Pulmonary artery endothelial cell (primary cell): Measurements from ENCODE around the gene HNRNPH2. TPM values are rescaled to one million over a fixed set of nuclear protein-coding genes. Genes with fewer than 3 reads are reported as not detected.

Source experiments
- DNase-seq: peaks from one replicate; pipeline ENCODE4 v3.0.0-alpha.2; 2011; ENCODE audit warnings: low read depth, low spot score
- total RNA-seq: library from RNA; depleted of rRNA; stranded (reverse); fragments of >200 nt; gene quantifications from 2 replicates; pipeline ENCODE4 v1.2.3, GENCODE V29; 2014

The HNRNPH2 gene
- total RNA-seq, 1 donor from 2014 or later = 106 TPM

DNA sequence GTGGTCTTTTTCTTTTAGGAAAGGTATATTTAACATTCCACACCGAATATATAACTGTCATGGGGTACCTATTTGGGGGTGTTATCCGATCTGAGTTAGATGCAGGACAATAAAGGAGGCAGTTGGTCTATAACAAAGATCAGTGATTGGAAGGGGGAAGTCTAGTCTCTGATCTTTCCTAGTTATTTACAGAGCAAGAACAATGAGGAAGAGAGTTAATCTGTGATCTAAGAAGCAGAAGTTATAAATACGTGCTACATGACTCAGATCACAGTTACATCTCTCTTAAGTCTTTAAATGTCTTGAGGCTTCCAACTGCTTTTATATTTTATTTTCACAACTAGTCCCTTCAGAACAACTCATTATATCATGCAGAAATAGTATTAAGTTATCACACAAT, 44.0 kb downstream of the HNRNPH2 start:
- no peak for DNase-seq

- no peak for DNase-seq
These were observed 52.6 kb downstream of the HNRNPH2 start for GRCh38 chrX:101460669-101461068.

DNA sequence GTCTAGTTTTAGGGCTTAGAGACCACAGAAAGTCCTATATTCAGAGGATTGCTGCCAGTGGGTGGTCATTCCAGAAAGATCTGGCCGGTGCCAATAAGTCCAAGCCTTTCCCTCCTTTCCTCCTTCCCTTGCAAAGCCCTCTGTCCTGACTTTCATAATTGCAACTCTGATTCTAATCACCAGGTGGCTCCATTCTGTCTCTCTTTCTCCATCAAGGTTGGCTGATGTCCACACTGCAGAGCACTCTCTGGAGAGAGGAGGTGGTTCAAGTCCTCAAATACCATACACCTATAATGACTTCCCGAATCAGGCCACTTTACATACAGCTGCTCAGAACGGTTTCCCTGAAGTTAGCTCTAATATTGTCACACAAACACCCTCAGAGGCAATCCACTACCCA, 54.9 kb downstream of the HNRNPH2 start:
- DNase-seq = no peak

Other genes with a start within 250 kb of the HNRNPH2 start
- gene DRP2, start 188.4 kb upstream of the HNRNPH2 start, total RNA-seq = 0.13 and 0.18 TPM in 2 replicates
- gene TAF7L, start 116.9 kb upstream of the HNRNPH2 start, total RNA-seq = 0.88 and 1.2 TPM in 2 replicates
- 4.8 and 5.7 TPM in 2 replicates for gene TIMM8A, start 59.5 kb upstream of the HNRNPH2 start, total RNA-seq
- 0.07 TPM in 1 of 2 replicates, not detected in the other for gene BTK, start 22.0 kb upstream of the HNRNPH2 start, total RNA-seq
- 735 and 865 TPM in 2 replicates for gene RPL36A, start 17.2 kb upstream of the HNRNPH2 start, total RNA-seq
- 25.8 and 36.7 TPM in 2 replicates for gene GLA, start 297 bp upstream of the HNRNPH2 start, total RNA-seq
- gene ARMCX4, start 77.2 kb downstream of the HNRNPH2 start, total RNA-seq = 4.6 and 6.4 TPM in 2 replicates
- gene ARMCX1, start 142.3 kb downstream of the HNRNPH2 start, total RNA-seq = 30.7 and 42.7 TPM in 2 replicates
- gene ARMCX6, start 209.8 kb downstream of the HNRNPH2 start, total RNA-seq = 37.3 and 40.6 TPM in 2 replicates
- 52.6 and 56.3 TPM in 2 replicates for gene ARMCX3, start 214.9 kb downstream of the HNRNPH2 start, total RNA-seq